ENCODE measurements around the gene ZBTB20. TPM values are rescaled to one million over a fixed set of nuclear protein-coding genes. Genes with fewer than 3 reads are reported as not detected.

The ZBTB20 gene
- total and polyA plus RNA-seq, 12 donors: 2.8 to 167 (median 108) TPM

- no peak for DNase-seq
- TF ChIP-seq CTCF (IDR thresholded peaks at IDR 0.05): no peak
- no peak for TF ChIP-seq POLR2A (IDR thresholded peaks at IDR 0.05)
- H3K4me1 ChIP-seq (replicated peaks in 1 of 2): peaks cover 4 to 5% of the 10 kb centered on the region in 2 donors
- H3K27ac ChIP-seq: no peak overlapping the region
- H3K27me3 ChIP-seq: no peaks in the 10 kb centered on the region
- no peaks in the 10 kb centered on the region for H3K36me3 ChIP-seq (replicated peaks in 1 of 2)
- H3K9me3 ChIP-seq (replicated peaks in 1 of 3): no peaks in the 10 kb centered on the region
- intact Hi-C loops (cut with DNase I): no loop called here
- 81 to 83% (median 82%) methylated on average over 8 of the region's 8 CpGs for WGBS, 4 donors
- H3K4me3 ChIP-seq: no peak overlapping the region
Observed at GRCh38 chr3:114424337-114424736, 722.8 kb downstream of the ZBTB20 start.

GRCh38 chr3:114421204-114421603, 725.9 kb downstream of the ZBTB20 start:
- WGBS, 4 donors: 78 to 89% (median 79%) methylated on average over 7 of the region's 7 CpGs
- no peaks in the 10 kb centered on the region for H3K36me3 ChIP-seq (replicated peaks in 1 of 2)
- intact Hi-C loops (cut with DNase I): no loop called here
- no peak for DNase-seq
- H3K4me1 ChIP-seq (replicated peaks in 1 of 2): peaks cover 8 to 15% of the 10 kb centered on the region in 2 donors
- no peaks in the 10 kb centered on the region for H3K27me3 ChIP-seq
- no peak overlapping the region for H3K4me3 ChIP-seq
- H3K27ac ChIP-seq: no peak overlapping the region
- no peak for TF ChIP-seq CTCF (IDR thresholded peaks at IDR 0.05)
- TF ChIP-seq POLR2A (IDR thresholded peaks at IDR 0.05): no peak
- H3K9me3 ChIP-seq (replicated peaks in 1 of 3): no peaks in the 10 kb centered on the region

DNA sequence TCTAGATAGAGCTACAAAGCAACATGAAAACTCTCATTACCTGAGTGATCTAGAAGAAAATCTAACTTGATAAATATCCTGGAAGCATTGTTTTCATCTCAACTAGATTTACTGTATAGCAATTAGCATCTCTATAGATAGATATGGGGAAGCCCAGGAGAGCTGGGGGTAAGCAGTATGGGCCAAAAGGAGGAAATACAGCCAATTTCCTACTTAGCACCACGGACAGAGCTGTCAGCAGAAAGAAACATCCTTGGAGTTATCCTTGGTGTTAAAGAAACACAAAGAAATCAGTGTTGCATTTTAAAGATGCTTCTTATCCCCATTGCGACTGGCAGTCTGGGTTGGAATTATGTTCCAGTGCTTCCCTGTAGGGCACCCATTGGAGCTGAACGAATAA, 727.0 kb downstream of the ZBTB20 start:
- peaks cover 8 to 15% of the 10 kb centered on the region in 2 donors for H3K4me1 ChIP-seq (replicated peaks in 1 of 2)
- TF ChIP-seq CTCF (IDR thresholded peaks at IDR 0.05) (no peak), POLR2A (IDR thresholded peaks at IDR 0.05) (no peak)
- H3K9me3 ChIP-seq (replicated peaks in 1 of 3): no peaks in the 10 kb centered on the region
- intact Hi-C loops (cut with DNase I): no loop called here
- no peak for DNase-seq
- H3K27me3 ChIP-seq: no peaks in the 10 kb centered on the region
- H3K27ac ChIP-seq: no peak overlapping the region
- H3K4me3 ChIP-seq: no peak overlapping the region
- H3K36me3 ChIP-seq (replicated peaks in 1 of 2): no peaks in the 10 kb centered on the region
- WGBS, 4 donors: 51 to 68% (median 56%) methylated on average over 3 of the region's 3 CpGs

GRCh38 chr3:114418724-114419543, 728.2 kb downstream of the ZBTB20 start:
- intact Hi-C loops (cut with DNase I): no loop called here
- peak overlapping the region; percentile 6 to 78 (median 47) for H3K27ac ChIP-seq
- WGBS, 4 donors: 16 to 20% (median 18%) methylated on average over 8 of the region's 8 CpGs
- H3K4me1 ChIP-seq (replicated peaks in 1 of 2): peaks cover 8 to 15% of the 10 kb centered on the region in 2 donors
- peak in 1 of 7 donors; percentile 16 for DNase-seq
- no peaks in the 10 kb centered on the region for H3K36me3 ChIP-seq (replicated peaks in 1 of 2)
- H3K4me3 ChIP-seq: peak overlapping the region in 1 of 4 donors; percentile 24
- H3K9me3 ChIP-seq (replicated peaks in 1 of 3): no peaks in the 10 kb centered on the region
- TF ChIP-seq CTCF (IDR thresholded peaks at IDR 0.05) (peak; percentile 78 to 99 (median 92)), POLR2A (IDR thresholded peaks at IDR 0.05) (no peak)
- H3K27me3 ChIP-seq: no peaks in the 10 kb centered on the region
